ENCODE results near the gene BCAR3.

Gene BCAR3

GRCh38 chr1:93681101-93681988 lies at the start of gene BCAR3:
BCAR3 (minus strand) TSS chr1:93681837; CDS start chr1:93674930, 6,907 bp downstream.
- DNase-seq, result peak in 1 of 2 donors; percentile 42

- DNase-seq, result no peak
Observed at GRCh38 chr1:93730621-93731020, 49.0 kb upstream of the BCAR3 start.

- no peak for DNase-seq
Observed at GRCh38 chr1:93729906-93730305, 48.3 kb upstream of the BCAR3 start.

- DNase-seq, result no peak
Observed at GRCh38 chr1:93729502-93729901, 47.9 kb upstream of the BCAR3 start.

- no peak for DNase-seq
Observed at GRCh38 chr1:93728480-93729131, 47.0 kb upstream of the BCAR3 start.

GRCh38 chr1:93723733-93724270 lies 42.2 kb upstream of the BCAR3 start:
- no peak for DNase-seq

- DNase-seq, result no peak
Observed at GRCh38 chr1:93723110-93723509, 41.5 kb upstream of the BCAR3 start.

- DNase-seq, result no peak
Observed at GRCh38 chr1:93722081-93723031, 40.7 kb upstream of the BCAR3 start.

GRCh38 chr1:93720956-93721626 lies 39.5 kb upstream of the BCAR3 start:
- DNase-seq, result no peak

GRCh38 chr1:93717640-93718039 lies 36.0 kb upstream of the BCAR3 start:
- DNase-seq, result no peak

- DNase-seq, result no peak
Observed at GRCh38 chr1:93716941-93717368, 35.3 kb upstream of the BCAR3 start.

GRCh38 chr1:93716163-93716562 lies 34.5 kb upstream of the BCAR3 start:
- DNase-seq, result no peak

- DNase-seq, result no peak
Observed at GRCh38 chr1:93715529-93716126, 34.0 kb upstream of the BCAR3 start.

- no peak for DNase-seq
Observed at GRCh38 chr1:93714356-93714755, 32.7 kb upstream of the BCAR3 start.

GRCh38 chr1:93713341-93713740 lies 31.7 kb upstream of the BCAR3 start:
- no peak for DNase-seq

- DNase-seq, result no peak
Observed at GRCh38 chr1:93712741-93713140, 31.1 kb upstream of the BCAR3 start.

- no peak for DNase-seq
Observed at GRCh38 chr1:93710499-93711453, 29.1 kb upstream of the BCAR3 start.

GRCh38 chr1:93708734-93709481 lies 27.3 kb upstream of the BCAR3 start:
- DNase-seq, result peak in 1 of 2 donors; percentile 22

- no peak for DNase-seq
Observed at GRCh38 chr1:93707956-93708355, 26.3 kb upstream of the BCAR3 start.
